NB4 (cell line): ENCODE data around the gene CCDC187.

Source experiments
- MYC ChIP-seq: IDR thresholded peaks from 2 replicates; pipeline ENCODE4 v1.6.1; 2011; ENCODE audit warnings: low read depth, low read length
- POLR2A ChIP-seq: IDR thresholded peaks from 2 replicates; pipeline ENCODE4 v1.6.1; 2011; ENCODE audit warnings: mild to moderate bottlenecking; ENCODE audit not compliant: insufficient read length; ENCODE audit errors: extremely low read depth
- TF ChIP-seq, protein P1 (sequence below): IDR thresholded peaks from one replicate; pipeline ENCODE4 v1.5.1; 2012; ENCODE audit warnings: low read depth, low read length

DNA sequence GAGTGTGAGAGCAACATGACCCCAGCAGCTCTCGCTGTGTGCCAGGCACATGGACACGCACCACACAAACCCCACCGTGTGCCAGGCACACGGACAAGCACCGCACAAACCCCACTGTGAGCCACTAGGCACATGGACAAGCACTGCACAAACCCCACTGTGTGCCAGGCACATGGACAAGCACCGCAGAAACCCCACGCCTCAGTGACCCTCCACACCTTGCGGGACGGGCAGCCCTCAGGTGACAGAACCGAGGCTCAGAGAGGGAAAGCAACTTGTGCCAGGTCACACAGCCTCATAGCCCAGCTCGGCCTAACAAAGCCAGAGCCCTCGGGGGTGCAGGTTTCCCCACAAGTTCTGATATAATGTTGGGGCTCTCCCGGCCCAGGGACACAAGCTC is 21.5 kb upstream of the CCDC187 start:
- TF ChIP-seq, protein P1, sequence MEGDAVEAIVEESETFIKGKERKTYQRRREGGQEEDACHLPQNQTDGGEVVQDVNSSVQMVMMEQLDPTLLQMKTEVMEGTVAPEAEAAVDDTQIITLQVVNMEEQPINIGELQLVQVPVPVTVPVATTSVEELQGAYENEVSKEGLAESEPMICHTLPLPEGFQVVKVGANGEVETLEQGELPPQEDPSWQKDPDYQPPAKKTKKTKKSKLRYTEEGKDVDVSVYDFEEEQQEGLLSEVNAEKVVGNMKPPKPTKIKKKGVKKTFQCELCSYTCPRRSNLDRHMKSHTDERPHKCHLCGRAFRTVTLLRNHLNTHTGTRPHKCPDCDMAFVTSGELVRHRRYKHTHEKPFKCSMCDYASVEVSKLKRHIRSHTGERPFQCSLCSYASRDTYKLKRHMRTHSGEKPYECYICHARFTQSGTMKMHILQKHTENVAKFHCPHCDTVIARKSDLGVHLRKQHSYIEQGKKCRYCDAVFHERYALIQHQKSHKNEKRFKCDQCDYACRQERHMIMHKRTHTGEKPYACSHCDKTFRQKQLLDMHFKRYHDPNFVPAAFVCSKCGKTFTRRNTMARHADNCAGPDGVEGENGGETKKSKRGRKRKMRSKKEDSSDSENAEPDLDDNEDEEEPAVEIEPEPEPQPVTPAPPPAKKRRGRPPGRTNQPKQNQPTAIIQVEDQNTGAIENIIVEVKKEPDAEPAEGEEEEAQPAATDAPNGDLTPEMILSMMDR, result no peak
- TF ChIP-seq POLR2A (no peak), MYC (no peak)
